HG03108 (cell line): ENCODE data around the gene BANP.
"Not testable (repeated sequence)": the region's sequence is repeated elsewhere in the genome, so short reads cannot be mapped to it uniquely, and the experiment has no call there.

ENCODE experiments used
- ATAC-seq: cut with Tn5 transposase; IDR thresholded peaks from one replicate; pipeline ENCODE4 v1.9.1; 2021; ENCODE audit warnings: moderate library complexity; ENCODE audit not compliant: unreplicated experiment

Gene BANP

GRCh38 chr16:88044121-88044581 is 92.9 kb downstream of the BANP start:
- peak; percentile 57 for ATAC-seq

- not testable (repeated sequence) for ATAC-seq
Observed at GRCh38 chr16:88045361-88045760, 94.1 kb downstream of the BANP start.

GRCh38 chr16:88045820-88046303 is 94.6 kb downstream of the BANP start:
- ATAC-seq, result peak; percentile 71

GRCh38 chr16:88047462-88047861 is 96.2 kb downstream of the BANP start:
- no peak for ATAC-seq

GRCh38 chr16:88048985-88049384 is 97.8 kb downstream of the BANP start:
- no peak for ATAC-seq

- ATAC-seq, result no peak
Observed at GRCh38 chr16:88049561-88050545, 98.6 kb downstream of the BANP start.

- no peak for ATAC-seq
Observed at GRCh38 chr16:88050952-88051660, 99.9 kb downstream of the BANP start.

GRCh38 chr16:88052661-88053060 is 101.4 kb downstream of the BANP start:
- ATAC-seq, result no peak

- not testable (repeated sequence) for ATAC-seq
Observed at GRCh38 chr16:88053479-88053878, 102.2 kb downstream of the BANP start.

- ATAC-seq, result no peak
Observed at GRCh38 chr16:88055356-88055755, 104.1 kb downstream of the BANP start.

- no peak for ATAC-seq
Observed at GRCh38 chr16:88056212-88056611, 105.0 kb downstream of the BANP start.

- no peak for ATAC-seq
Observed at GRCh38 chr16:88057656-88058055, 106.4 kb downstream of the BANP start.

GRCh38 chr16:88058136-88058535 is 106.9 kb downstream of the BANP start:
- no peak for ATAC-seq

- ATAC-seq, result no peak
Observed at GRCh38 chr16:88058817-88059216, 107.6 kb downstream of the BANP start.

GRCh38 chr16:88059701-88060386 is 108.6 kb downstream of the BANP start:
- ATAC-seq, result no peak

- no peak for ATAC-seq
Observed at GRCh38 chr16:88060524-88061219, 109.4 kb downstream of the BANP start.

- no peak for ATAC-seq
Observed at GRCh38 chr16:88061346-88062110, 110.3 kb downstream of the BANP start.

- no peak for ATAC-seq
Observed at GRCh38 chr16:88062341-88063210, 111.3 kb downstream of the BANP start.
